Lung (tissue), 12 donors: ENCODE data around the gene METTL14. TPM values are rescaled to one million over a fixed set of nuclear protein-coding genes. Genes with fewer than 3 reads are reported as not detected.
A peak's percentile ranks its signal among the peaks of the same experiment; 100 is the strongest.

Experiments used
- ATAC-seq: fragments of 200-7000 bp; cut with Tn5 transposase; one replicate; pipeline ENCODE4 v1.9.1; 2020; ENCODE audit warnings: moderate number of reproducible peaks; ENCODE audit not compliant: insufficient read depth, low FRiP score
- DNase-seq, 3 donors: peaks; one replicate each; pipeline ENCODE4 v3.0.0-alpha.2; 2013 to 2017
- H3K27ac ChIP-seq, 2 donors: one replicate each; pipeline ENCODE4 v1.5.1; 2013; ENCODE audit warnings: mild to moderate bottlenecking in 2 of 2, moderate library complexity in 2 of 2, control low read depth in 1 of 2, inconsistent platforms in 1 of 2, low read depth in 1 of 2, low read length in 1 of 2
- H3K27me3 ChIP-seq, 3 donors: one replicate each; pipeline ENCODE4 v1.5.1; 2013; ENCODE audit warnings: low read length in 2 of 3; ENCODE audit not compliant: control insufficient read depth in 3 of 3, insufficient read depth in 3 of 3
- H3K36me3 ChIP-seq, 4 donors: one replicate each; pipeline ENCODE4 v1.5.1; 2013; ENCODE audit warnings: low read length in 4 of 4, mild to moderate bottlenecking in 1 of 4, moderate library complexity in 1 of 4; ENCODE audit not compliant: control insufficient read depth in 4 of 4, insufficient read depth in 4 of 4
- H3K4me1 ChIP-seq, 5 donors: one replicate each; pipeline ENCODE4 v1.5.1; 2013; ENCODE audit warnings: low read length in 5 of 5, mild to moderate bottlenecking in 2 of 5, moderate library complexity in 1 of 5; ENCODE audit not compliant: control insufficient read depth in 5 of 5, insufficient read depth in 5 of 5
- H3K4me3 ChIP-seq: one replicate; pipeline ENCODE4 v1.5.1; 2013; ENCODE audit warnings: mild to moderate bottlenecking, control low read depth, moderate library complexity
- H3K9ac ChIP-seq, 2 donors: one replicate each; pipeline ENCODE4 v1.5.1; 2013; ENCODE audit warnings: low read length in 2 of 2, control low read depth in 1 of 2; ENCODE audit not compliant: insufficient read depth in 1 of 2
- H3K9me3 ChIP-seq, 4 donors: one replicate each; pipeline ENCODE4 v1.5.1; 2013; ENCODE audit warnings: low read length in 3 of 4, mild to moderate bottlenecking in 1 of 4, moderate library complexity in 1 of 4; ENCODE audit not compliant: control insufficient read depth in 4 of 4, insufficient read depth in 3 of 4
- WGBS, 2 donors: extraction: QIAGEN DNeasy Blood & Tissue Kit; methylation state at CpG; one replicate each; pipeline ENCODE4 v1.1.7; 2013; 5-methylcytosine and 5-hydroxymethylcytosine counted together
- polyA plus RNA-seq, 2 donors: library from polyadenylated mRNA; stranded (reverse); fragments of 200-250 nt; gene quantifications; one replicate each; pipeline ENCODE4 v1.2.1, GENCODE V29; 2013
- total RNA-seq, 2 donors: library from RNA; depleted of rRNA in 1 of 2; stranded (reverse); fragments of >200 nt in 1 of 2; gene quantifications; one replicate each; pipeline ENCODE4 v1.2.1, GENCODE V29; 2014 to 2021
- TF ChIP-seq, protein P1 (sequence below): IDR thresholded peaks from 2 replicates; pipeline ENCODE4 v1.5.1; 2012; ENCODE audit warnings: mild to moderate bottlenecking; ENCODE audit errors: control extremely low read depth, extremely low read depth
- donor health status: control.
- donor health status: control.
- donor health status: Bipolar disorder and iron deficiency.
- donor health status: healthy.
- donor health status: DM: yes; HTN: yes; CAD: no.

Gene METTL14
- total and polyA plus RNA-seq, 4 donors: 5.5 to 39.4 (median 19.9) TPM

DNA sequence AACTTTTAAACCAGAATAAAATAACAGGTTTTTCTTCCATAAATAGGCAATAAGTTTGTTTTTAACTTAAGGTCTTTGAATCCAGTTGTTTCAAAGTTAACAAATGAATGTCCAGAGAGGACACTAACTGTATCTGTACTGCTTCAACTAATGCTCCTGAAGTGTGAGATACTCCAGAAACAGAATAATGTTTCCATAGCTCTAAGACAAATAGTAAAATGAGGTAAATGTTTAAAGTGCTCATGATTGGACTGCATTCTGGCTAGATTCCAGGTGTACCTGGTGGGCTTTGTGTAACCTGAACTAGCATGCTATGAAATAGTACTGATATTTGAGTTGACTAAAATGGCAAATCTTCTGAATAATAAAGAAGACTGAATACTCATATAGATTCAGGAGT is 51.7 kb downstream of the METTL14 start:
- TF ChIP-seq, protein P1, sequence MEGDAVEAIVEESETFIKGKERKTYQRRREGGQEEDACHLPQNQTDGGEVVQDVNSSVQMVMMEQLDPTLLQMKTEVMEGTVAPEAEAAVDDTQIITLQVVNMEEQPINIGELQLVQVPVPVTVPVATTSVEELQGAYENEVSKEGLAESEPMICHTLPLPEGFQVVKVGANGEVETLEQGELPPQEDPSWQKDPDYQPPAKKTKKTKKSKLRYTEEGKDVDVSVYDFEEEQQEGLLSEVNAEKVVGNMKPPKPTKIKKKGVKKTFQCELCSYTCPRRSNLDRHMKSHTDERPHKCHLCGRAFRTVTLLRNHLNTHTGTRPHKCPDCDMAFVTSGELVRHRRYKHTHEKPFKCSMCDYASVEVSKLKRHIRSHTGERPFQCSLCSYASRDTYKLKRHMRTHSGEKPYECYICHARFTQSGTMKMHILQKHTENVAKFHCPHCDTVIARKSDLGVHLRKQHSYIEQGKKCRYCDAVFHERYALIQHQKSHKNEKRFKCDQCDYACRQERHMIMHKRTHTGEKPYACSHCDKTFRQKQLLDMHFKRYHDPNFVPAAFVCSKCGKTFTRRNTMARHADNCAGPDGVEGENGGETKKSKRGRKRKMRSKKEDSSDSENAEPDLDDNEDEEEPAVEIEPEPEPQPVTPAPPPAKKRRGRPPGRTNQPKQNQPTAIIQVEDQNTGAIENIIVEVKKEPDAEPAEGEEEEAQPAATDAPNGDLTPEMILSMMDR: no peak
- Histone ChIP-seq H3K27me3 (no peaks in the 10 kb centered on the region), H3K4me1 (peaks cover 0 to 9% (median 0%) of the 10 kb centered on the region in 5 donors), H3K36me3 (peaks cover 20 to 44% (median 25%) of the 10 kb centered on the region in 4 donors), H3K9ac (no peak overlapping the region), H3K9me3 (no peaks in the 10 kb centered on the region), H3K27ac (no peak overlapping the region), H3K4me3 (no peak overlapping the region)
- no peak for ATAC-seq
- DNase-seq: peak in 2 of 3 donors; percentile 11 to 32

DNA sequence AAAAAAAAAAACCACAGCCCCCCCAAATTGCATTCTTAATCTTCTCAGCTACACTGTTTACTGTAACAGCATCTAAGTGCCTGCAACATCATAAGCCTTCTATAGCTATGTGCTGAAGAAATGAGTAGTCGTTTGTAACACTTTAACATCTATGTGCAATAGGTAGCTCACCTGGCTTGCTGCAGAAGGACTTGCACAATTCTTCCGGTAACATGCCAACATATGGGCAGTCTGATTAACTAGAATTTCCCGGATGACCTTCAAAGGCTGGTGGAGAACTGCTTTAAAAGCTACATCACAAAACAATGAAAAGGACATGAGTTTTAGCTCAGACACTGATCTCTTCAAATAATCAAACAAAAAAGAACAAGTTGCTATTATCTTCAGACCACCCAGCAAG is 52.9 kb downstream of the METTL14 start:
- Histone ChIP-seq H3K27ac (no peak overlapping the region), H3K9me3 (no peaks in the 10 kb centered on the region), H3K4me3 (no peak overlapping the region), H3K27me3 (no peaks in the 10 kb centered on the region), H3K36me3 (peaks cover 19 to 40% (median 25%) of the 10 kb centered on the region in 4 donors), H3K9ac (no peak overlapping the region), H3K4me1 (peaks cover 0 to 13% (median 0%) of the 10 kb centered on the region in 5 donors)
- 74 to 80% methylated on average over 3 of the region's 3 CpGs for WGBS, 2 donors
- ATAC-seq: no peak
- TF ChIP-seq, protein P1: no peak
- DNase-seq: no peak

DNA sequence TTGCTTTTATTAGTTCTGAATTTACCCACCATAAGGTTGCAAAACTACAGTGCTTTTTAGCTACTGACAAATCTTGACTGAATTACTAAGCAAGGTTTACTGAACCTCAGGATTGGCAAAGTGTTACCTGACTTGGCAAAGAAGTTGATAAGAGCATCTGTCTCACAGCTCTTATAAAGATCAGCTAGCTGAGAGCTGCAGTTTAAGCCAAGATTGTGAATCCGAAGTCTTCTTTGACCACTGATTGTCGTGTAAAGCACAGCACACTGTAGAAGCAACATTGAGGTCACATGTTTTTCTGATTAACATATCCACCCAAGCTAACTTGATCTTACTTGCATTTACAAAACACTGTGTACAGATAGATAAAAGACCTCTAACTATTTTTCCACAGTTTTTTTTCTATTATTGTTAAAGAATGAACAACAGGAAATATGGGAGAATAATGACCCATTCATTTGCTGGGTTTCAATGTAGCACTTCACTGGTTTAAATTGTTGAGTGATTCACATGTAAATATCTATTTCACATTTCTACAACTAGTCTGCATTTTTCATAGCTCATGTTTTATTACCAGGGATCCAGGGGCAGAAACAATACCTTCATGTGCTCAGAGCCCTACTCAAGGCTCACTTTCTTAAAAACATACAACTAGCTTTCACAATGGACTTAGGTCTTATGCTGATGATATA is 54.0 kb downstream of the METTL14 start:
- Histone ChIP-seq H3K4me3 (no peak overlapping the region), H3K4me1 (peaks cover 0 to 13% (median 0%) of the 10 kb centered on the region in 5 donors), H3K9ac (no peak overlapping the region), H3K36me3 (peaks cover 20 to 50% (median 30%) of the 10 kb centered on the region in 4 donors), H3K27me3 (no peaks in the 10 kb centered on the region), H3K27ac (no peak overlapping the region), H3K9me3 (no peaks in the 10 kb centered on the region)
- DNase-seq (no peak), ATAC-seq (no peak)
- TF ChIP-seq, protein P1: no peak
- 84 to 93% methylated on average over 2 of the region's 2 CpGs for WGBS, 2 donors

DNA sequence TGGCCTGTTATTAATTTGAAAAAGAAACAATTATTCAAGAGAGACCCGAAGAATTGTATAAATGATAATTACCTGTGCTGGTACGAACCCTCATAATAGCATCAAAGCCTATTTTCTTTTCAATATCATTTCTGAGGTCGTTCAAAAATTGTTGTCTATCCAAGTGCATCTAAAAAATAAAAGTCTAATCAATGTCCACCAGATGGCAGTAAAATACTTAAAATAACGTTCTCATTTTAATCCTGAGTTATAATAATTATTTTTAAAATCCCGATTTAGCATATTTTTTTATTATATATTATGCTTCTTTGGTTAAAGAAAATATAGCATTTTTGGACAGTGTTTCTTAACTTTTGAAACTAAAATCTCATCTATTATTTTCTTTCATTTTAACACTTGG is 55.7 kb downstream of the METTL14 start:
- WGBS, 2 donors: 40 to 54% methylated on average over 5 of the region's 5 CpGs
- TF ChIP-seq, protein P1: peak; percentile 9
- no peak for ATAC-seq
- Histone ChIP-seq H3K27ac (no peak overlapping the region), H3K9me3 (no peaks in the 10 kb centered on the region), H3K4me3 (no peak overlapping the region), H3K27me3 (no peaks in the 10 kb centered on the region), H3K9ac (no peak overlapping the region), H3K4me1 (peaks cover 0 to 13% (median 0%) of the 10 kb centered on the region in 5 donors), H3K36me3 (peaks cover 22 to 48% (median 35%) of the 10 kb centered on the region in 4 donors)
- peak in 2 of 3 donors; percentile 59 to 61 for DNase-seq
